T-cell (primary cell): ENCODE measurements around the gene TCF7L1. TPM values are rescaled to one million over a fixed set of nuclear protein-coding genes. Genes with fewer than 3 reads are reported as not detected.
A peak's percentile ranks its signal among the peaks of the same experiment; 100 is the strongest.
"Not testable (repeated sequence)": the region's sequence is repeated elsewhere in the genome, so short reads cannot be mapped to it uniquely, and the experiment has no call there.

ENCODE experiments used
- ATAC-seq, 4 experiments: fragments of 200-7000 bp in 3 of 4; fragments of 150-1000 bp in 1 of 4; cut with Tn5 transposase; replicated peaks in 1 of 4; 1 replicate in 3 of 4; 2 replicates in 1 of 4; pipeline ENCODE4 v1.10.0; 2021; ENCODE audit warnings: moderate library complexity in 3 of 4, mild to moderate bottlenecking in 2 of 4, moderate number of reproducible peaks in 1 of 4
- CTCF ChIA-PET, 2 donors: fragments of 300-600 bp; sonication (Branson Sonifier 250); formaldehyde crosslinking; loops; one replicate each; lab custom pipeline; 2022; ENCODE audit warnings: antibody characterized with exemption in 2 of 2; lab: Charles Lee
- POLR2A ChIA-PET, 2 donors: fragments of 300-600 bp; sonication (Branson Sonifier 250); formaldehyde crosslinking; loops; one replicate each; lab custom pipeline; 2022; ENCODE audit warnings: antibody characterized with exemption in 2 of 2; lab: Charles Lee
- DNase-seq, 35 experiments: peaks; one replicate each; pipeline versions ENCODE4 v3.0.0 to v3.0.0-alpha.2; 2013 to 2023
- H3K27ac ChIP-seq: one replicate; pipeline ENCODE4 v1.5.1; 2013; ENCODE audit warnings: low read length
- H3K27me3 ChIP-seq, 2 experiments: replicated peaks in 1 of 2; 1 replicate in 1 of 2; 2 replicates in 1 of 2; pipeline versions ENCODE4 v1.6.1 to v1.7.0; 2013; ENCODE audit warnings: low read length in 1 of 2, mixed read lengths in 1 of 2; ENCODE audit not compliant: control insufficient read depth in 2 of 2, insufficient read depth in 2 of 2; ENCODE audit errors: extremely low read depth in 1 of 2
- H3K36me3 ChIP-seq, 2 donors: 1 replicate in 1 of 2; 2 replicates in 1 of 2; pipeline versions ENCODE4 v1.6.1 to v1.7.0; 2013; ENCODE audit warnings: low read length in 1 of 2; ENCODE audit not compliant: control insufficient read depth in 2 of 2, insufficient read depth in 1 of 2; ENCODE audit errors: extremely low read depth in 1 of 2
- H3K4me1 ChIP-seq, 2 experiments: 1 replicate in 1 of 2; 2 replicates in 1 of 2; pipeline versions ENCODE4 v1.6.1 to v1.7.0; 2013; ENCODE audit warnings: low read length in 2 of 2, mixed read lengths in 1 of 2; ENCODE audit not compliant: insufficient read depth in 2 of 2, control insufficient read depth in 1 of 2; ENCODE audit errors: extremely low read depth in 1 of 2
- H3K4me3 ChIP-seq, 2 donors: 1 replicate in 1 of 2; 2 replicates in 1 of 2; pipeline versions ENCODE4 v1.5.1 to v1.7.0; 2013; ENCODE audit warnings: mild to moderate bottlenecking in 2 of 2, low read length in 1 of 2, moderate library complexity in 1 of 2; ENCODE audit not compliant: control insufficient read depth in 1 of 2; ENCODE audit errors: extremely low read depth in 1 of 2
- H3K9me3 ChIP-seq: 2 replicates; pipeline ENCODE4 v1.7.0; 2013
- H3K27ac Mint-ChIP-seq, 2 donors: one replicate each; pipeline ENCODE4 v1.8.0; 2020 to 2021; ENCODE audit warnings: mild to moderate bottlenecking in 2 of 2, mixed read lengths in 2 of 2
- H3K27me3 Mint-ChIP-seq, 2 donors: one replicate each; pipeline ENCODE4 v1.8.0; 2021 to 2022; ENCODE audit warnings: mixed read lengths in 2 of 2
- H3K36me3 Mint-ChIP-seq: one replicate; pipeline ENCODE4 v1.8.0; 2021; ENCODE audit warnings: mixed read lengths
- H3K4me1 Mint-ChIP-seq, 3 donors: one replicate each; pipeline ENCODE4 v1.8.0; 2020 to 2022; ENCODE audit warnings: mixed read lengths in 3 of 3, mild to moderate bottlenecking in 1 of 3
- H3K4me3 Mint-ChIP-seq, 3 donors: one replicate each; pipeline ENCODE4 v1.8.0; 2020 to 2022; ENCODE audit warnings: mild to moderate bottlenecking in 3 of 3, mixed read lengths in 3 of 3, moderate library complexity in 3 of 3
- H3K9me3 Mint-ChIP-seq, 3 donors: one replicate each; pipeline ENCODE4 v1.8.0; 2020 to 2022; ENCODE audit warnings: mixed read lengths in 3 of 3
- WGBS: methylation state at CpG from one replicate; pipeline ENCODE4 v1.1.5; 2013; ENCODE audit warnings: missing lambda C conversion rate; ENCODE audit not compliant: insufficient coverage; 5-methylcytosine and 5-hydroxymethylcytosine counted together
- total RNA-seq, 35 experiments: library from RNA in 6 of 35; stranded (reverse) in 6 of 35; fragments of 120-200 nt in 1 of 35; gene quantifications; one replicate each; pipeline versions ENCODE4 v1.2.1 to v1.2.4 and lab custom pipeline; 2013 to 2026

TCF7L1 gene
- total RNA-seq, 5 donors from 2014 or later (not counting 1 experiment from before 2014, with no cell fraction given), result 0.07 to 0.16 (median 0.15) TPM; not detected in 2

GRCh38 chr2:85327160-85327821 is 194.1 kb downstream of the TCF7L1 start:
- no peaks in the 10 kb centered on the region for H3K27me3 Mint-ChIP-seq
- H3K4me3 Mint-ChIP-seq, result peak overlapping the region; percentile 94 to 99 (median 97)
- peaks cover 36 to 42% of the 10 kb centered on the region in 2 experiments for H3K4me1 ChIP-seq
- peak overlapping the region; percentile 97 for H3K27ac ChIP-seq
- DNase-seq, result peak; percentile 46 to 74 (median 61)
- H3K36me3 Mint-ChIP-seq, result peaks cover 40% of the 10 kb centered on the region
- H3K4me1 Mint-ChIP-seq, result peaks cover 40 to 67% (median 49%) of the 10 kb centered on the region in 3 donors
- H3K36me3 ChIP-seq, result peaks cover 3 to 31% of the 10 kb centered on the region in 2 donors
- peak; percentile 41 to 50 (median 48) for ATAC-seq
- H3K4me3 ChIP-seq, result peak overlapping the region; percentile 84 to 95
- H3K27me3 ChIP-seq, result no peaks in the 10 kb centered on the region
- no peaks in the 10 kb centered on the region for H3K9me3 Mint-ChIP-seq
- no peaks in the 10 kb centered on the region for H3K9me3 ChIP-seq
- peak overlapping the region; percentile 99 to 100 for H3K27ac Mint-ChIP-seq
- ChIA-PET CTCF (interaction anchor here (0.5 to 1.4 kb wide), 12 partner anchors 11 to 803 kb away, joined by 3 to 9 read pairs (median 4); partner anchors contain the start of genes ELMOD3 (in 1 of the 2) and VAMP5 (in 1 of the 2)), POLR2A (interaction anchor here (0.5 to 2.0 kb wide), 11 partner anchors 8 to 870 kb away, joined by 3 to 16 read pairs (median 4); partner anchors contain the start of genes ELMOD3 (in 2 of the 2) and RETSAT (in 2 of the 2))
- WGBS, result 1% methylated on average over 38 of the region's 41 CpGs

- no peaks in the 10 kb centered on the region for H3K9me3 ChIP-seq
- Mint-ChIP-seq H3K4me3 (peak within 1 kb of the TSS; percentile 94 to 99 (median 97)), H3K9me3 (no peaks in the 10 kb centered on the region), H3K27me3 (no peaks in the 10 kb centered on the region), H3K27ac (peak within 1 kb of the TSS; percentile 99 to 100), H3K4me1 (peaks cover 33 to 59% (median 42%) of the 10 kb centered on the region in 3 donors), H3K36me3 (peaks cover 32% of the 10 kb centered on the region)
- H3K36me3 ChIP-seq, result peaks cover 3 to 24% of the 10 kb centered on the region in 2 donors
- under 1% methylated on average over 55 of the region's 57 CpGs for WGBS
- ChIA-PET POLR2A (interaction anchor here (0.5 to 2.0 kb wide), 9 partner anchors 9 to 869 kb away, joined by 3 to 16 read pairs (median 5); partner anchors contain the start of genes ELMOD3 (in 2 of the 2) and RETSAT (in 2 of the 2)), CTCF (interaction anchor here (0.6 to 1.1 kb wide), 7 partner anchors 27 to 804 kb away, joined by 3 to 9 read pairs (median 4); partner anchors contain the start of genes ELMOD3 (in 1 of the 2) and VAMP5 (in 1 of the 2))
- peak within 1 kb of the TSS; percentile 97 for H3K27ac ChIP-seq
- ATAC-seq, result peak; percentile 86 to 92 (median 88)
- no peaks in the 10 kb centered on the region for H3K27me3 ChIP-seq
- peak; percentile 89 to 97 (median 94) for DNase-seq
- H3K4me1 ChIP-seq, result peaks cover 31 to 35% of the 10 kb centered on the region in 2 experiments
- peak within 1 kb of the TSS; percentile 84 to 95 for H3K4me3 ChIP-seq
Measured at GRCh38 chr2:85327822-85328617, 194.8 kb downstream of the TCF7L1 start, which contains the start of gene TGOLN2. Gene TGOLN2 (minus strand): TSS chr2:85327989. CDS start chr2:85327962, 27 bp downstream.

- Histone ChIP-seq H3K9me3 (no peaks in the 10 kb centered on the region), H3K27me3 (no peaks in the 10 kb centered on the region), H3K27ac (no peak overlapping the region), H3K4me3 (no peak overlapping the region), H3K4me1 (peaks cover 23 to 24% of the 10 kb centered on the region in 2 experiments), H3K36me3 (peaks cover 3 to 12% of the 10 kb centered on the region in 2 donors)
- Mint-ChIP-seq H3K9me3 (no peaks in the 10 kb centered on the region), H3K4me3 (peak overlapping the region; percentile 10 to 99 (median 94)), H3K27ac (peak overlapping the region in 1 of 2 donors; percentile 34), H3K36me3 (peaks cover 26% of the 10 kb centered on the region), H3K4me1 (peaks cover 21 to 47% (median 30%) of the 10 kb centered on the region in 3 donors), H3K27me3 (no peaks in the 10 kb centered on the region)
- DNase-seq (no peak), ATAC-seq (no peak)
- POLR2A ChIA-PET, result no interaction called here
- CTCF ChIA-PET, result no interaction called here
Measured at GRCh38 chr2:85329181-85329651, 196.0 kb downstream of the TCF7L1 start.

- not testable (repeated sequence) for H3K27me3 Mint-ChIP-seq, H3K36me3 ChIP-seq
Measured at GRCh38 chr2:85329701-85330100, 196.5 kb downstream of the TCF7L1 start.

GRCh38 chr2:85330839-85331636 is 197.8 kb downstream of the TCF7L1 start:
- Mint-ChIP-seq H3K4me1 (peaks cover 9 to 30% (median 13%) of the 10 kb centered on the region in 3 donors), H3K36me3 (peaks cover 10% of the 10 kb centered on the region), H3K27ac (no peak overlapping the region), H3K4me3 (no peak overlapping the region), H3K27me3 (no peaks in the 10 kb centered on the region), H3K9me3 (no peaks in the 10 kb centered on the region)
- H3K36me3 ChIP-seq, result peaks cover 0 to 1% of the 10 kb centered on the region in 2 donors
- ChIA-PET CTCF (no interaction called here), POLR2A (no interaction called here)
- ATAC-seq (no peak), DNase-seq (no peak)
- H3K27me3 ChIP-seq, result no peaks in the 10 kb centered on the region
- peaks cover 8 to 9% of the 10 kb centered on the region in 2 experiments for H3K4me1 ChIP-seq
- no peaks in the 10 kb centered on the region for H3K9me3 ChIP-seq
- WGBS, result 60% methylated on average over 1 of the region's 13 CpGs
- H3K27ac ChIP-seq, result no peak overlapping the region
- H3K4me3 ChIP-seq, result no peak overlapping the region

More at GRCh38 chr2:85329701-85330100, 196.5 kb downstream of the TCF7L1 start:
- CTCF ChIA-PET, H3K9me3 Mint-ChIP-seq, H3K27me3 ChIP-seq, DNase-seq, POLR2A ChIA-PET, H3K27ac ChIP-seq, H3K9me3 ChIP-seq, ATAC-seq, H3K4me3 ChIP-seq: not testable (repeated sequence)
- Mint-ChIP-seq H3K4me3 (peak overlapping the region; percentile 10 to 94 (median 39)), H3K4me1 (peaks cover 16 to 43% (median 25%) of the 10 kb centered on the region in 3 donors), H3K27ac (peak overlapping the region in 1 of 2 donors; percentile 34), H3K36me3 (peaks cover 22% of the 10 kb centered on the region)
- no CpG with 5 or more reads among the region's 3 CpGs for WGBS
- peaks cover 18 to 19% of the 10 kb centered on the region in 2 experiments for H3K4me1 ChIP-seq
